GM12801 (cell line): ENCODE results near the gene LYPD8.

Experiments
- CTCF ChIP-seq: IDR thresholded peaks from one replicate; pipeline ENCODE4 v1.5.1; 2011; ENCODE audit warnings: control low read depth; ENCODE audit not compliant: insufficient read length; ENCODE audit errors: extremely low read depth

Gene LYPD8

DNA sequence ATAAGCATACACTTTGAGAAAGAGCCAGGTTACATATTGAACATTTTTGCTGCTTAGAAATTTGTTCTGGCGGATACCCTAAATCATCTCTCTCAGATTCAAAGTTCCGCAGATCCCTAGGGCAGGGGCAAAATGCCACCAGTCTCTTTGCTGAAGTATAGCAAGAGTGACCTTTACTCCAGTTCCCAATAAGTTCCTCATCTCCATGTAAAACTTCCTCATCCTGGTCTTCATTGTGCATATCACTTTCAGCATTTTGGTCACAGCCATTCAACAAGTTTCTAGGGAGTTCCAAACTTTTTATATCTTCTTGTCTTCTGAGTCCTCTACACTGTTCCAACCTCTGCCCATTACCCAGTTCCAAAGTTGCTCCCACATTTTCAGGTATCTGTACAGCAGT, 23.3 kb upstream of the LYPD8 start:
- TF ChIP-seq CTCF = no peak

- no peak for TF ChIP-seq CTCF
Measured at GRCh38 chr1:248776991-248777390, 21.4 kb upstream of the LYPD8 start.

- TF ChIP-seq CTCF = no peak
Measured at GRCh38 chr1:248775441-248775840, 19.9 kb upstream of the LYPD8 start.

GRCh38 chr1:248759644-248760043, 4.1 kb upstream of the LYPD8 start:
- no peak for TF ChIP-seq CTCF

DNA sequence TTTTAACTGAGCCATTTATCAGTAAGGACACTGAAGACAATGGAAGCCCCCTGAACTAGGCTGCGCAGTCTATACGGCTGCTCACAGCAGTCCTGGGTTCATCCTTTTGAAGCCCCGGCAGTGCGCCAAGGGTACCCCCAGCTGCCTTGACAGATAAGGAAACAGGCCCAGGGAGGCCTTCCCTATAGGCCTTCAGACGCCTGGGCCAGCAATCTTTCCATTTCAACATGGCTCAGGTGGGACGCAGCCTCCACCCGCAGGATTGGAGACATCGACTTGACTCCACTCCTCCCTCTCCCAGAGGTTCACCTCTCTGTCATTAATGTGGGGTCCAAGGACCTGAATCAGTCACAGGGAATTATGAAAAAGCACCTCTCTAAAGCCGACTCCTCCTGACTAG, 2.8 kb upstream of the LYPD8 start:
- no peak for TF ChIP-seq CTCF

DNA sequence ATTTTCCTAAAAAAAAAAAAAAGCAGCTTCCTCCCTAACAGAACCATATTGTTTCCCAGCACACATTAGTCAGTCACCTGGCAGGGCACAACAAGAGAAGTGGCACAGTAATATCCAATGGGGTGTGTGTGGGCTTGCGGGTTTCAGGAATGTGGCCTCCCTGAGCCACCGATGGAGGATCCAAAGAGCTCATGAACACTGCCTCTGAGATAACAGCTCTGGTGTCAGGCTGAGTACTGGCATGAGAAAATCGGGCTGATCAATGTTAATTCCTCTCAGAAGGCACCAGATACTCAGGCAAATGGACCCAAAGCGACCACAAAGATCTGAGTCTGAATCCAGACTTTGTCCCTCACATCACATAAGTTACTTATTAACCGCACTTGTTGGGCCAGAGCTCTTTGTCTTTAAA, 2.2 kb upstream of the LYPD8 start:
- TF ChIP-seq CTCF = no peak

DNA sequence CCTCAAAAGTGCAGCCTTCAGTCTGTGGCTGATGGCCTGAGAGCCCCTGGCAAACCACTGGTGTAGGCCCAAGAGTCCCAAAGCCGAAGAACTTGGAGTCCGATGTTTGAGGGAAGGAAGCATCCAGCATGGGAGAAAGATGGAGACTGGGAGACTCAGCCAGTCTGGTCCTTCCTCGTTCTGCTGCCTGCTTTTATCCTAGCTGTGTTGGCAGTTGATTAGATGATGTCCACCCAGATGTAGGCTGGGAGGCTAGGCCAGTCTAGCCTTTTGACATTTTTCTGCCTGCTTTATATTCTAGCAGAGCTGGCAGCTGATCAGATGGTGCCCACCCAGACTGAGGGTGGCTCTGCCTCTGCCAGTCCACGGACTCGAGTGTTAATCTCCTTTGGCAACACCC, 1.1 kb upstream of the LYPD8 start:
- TF ChIP-seq CTCF = no peak

- TF ChIP-seq CTCF = no peak
Measured at GRCh38 chr1:248756151-248756550, 592 bp upstream of the LYPD8 start.
